DMS153 treated with DMSO at 0.1 percent for 48 hours (cell line): ENCODE measurements around the gene SLC46A1.

ENCODE experiments used
- DNase-seq: peaks from one replicate; lab custom pipeline; 2025; ENCODE audit not compliant: unreplicated experiment; lab: John Stamatoyannopoulos, UW

The SLC46A1 gene

DNA sequence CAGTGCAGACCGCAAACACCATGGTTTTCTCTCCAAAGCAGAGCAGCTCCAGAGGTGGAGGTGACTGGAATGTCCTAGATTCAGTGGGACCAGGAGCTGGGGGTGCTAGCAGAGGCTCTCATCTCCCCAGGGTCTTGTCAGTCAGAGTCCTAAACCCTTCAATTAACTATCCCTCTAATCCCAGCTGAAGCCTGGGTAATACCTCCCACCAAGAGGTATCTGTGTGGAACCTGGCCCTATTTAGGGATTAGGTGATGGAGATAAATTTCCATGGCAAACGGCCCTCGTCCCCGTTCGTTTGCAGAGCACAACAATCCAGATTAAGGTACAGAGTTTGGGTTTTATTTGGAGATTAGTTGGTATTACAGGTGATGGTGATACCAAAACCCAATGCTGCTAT lies 42.8 kb downstream of the SLC46A1 start:
- DNase-seq: no peak

GRCh38 chr17:28357901-28358197 lies 48.2 kb downstream of the SLC46A1 start:
- DNase-seq: no peak

DNA sequence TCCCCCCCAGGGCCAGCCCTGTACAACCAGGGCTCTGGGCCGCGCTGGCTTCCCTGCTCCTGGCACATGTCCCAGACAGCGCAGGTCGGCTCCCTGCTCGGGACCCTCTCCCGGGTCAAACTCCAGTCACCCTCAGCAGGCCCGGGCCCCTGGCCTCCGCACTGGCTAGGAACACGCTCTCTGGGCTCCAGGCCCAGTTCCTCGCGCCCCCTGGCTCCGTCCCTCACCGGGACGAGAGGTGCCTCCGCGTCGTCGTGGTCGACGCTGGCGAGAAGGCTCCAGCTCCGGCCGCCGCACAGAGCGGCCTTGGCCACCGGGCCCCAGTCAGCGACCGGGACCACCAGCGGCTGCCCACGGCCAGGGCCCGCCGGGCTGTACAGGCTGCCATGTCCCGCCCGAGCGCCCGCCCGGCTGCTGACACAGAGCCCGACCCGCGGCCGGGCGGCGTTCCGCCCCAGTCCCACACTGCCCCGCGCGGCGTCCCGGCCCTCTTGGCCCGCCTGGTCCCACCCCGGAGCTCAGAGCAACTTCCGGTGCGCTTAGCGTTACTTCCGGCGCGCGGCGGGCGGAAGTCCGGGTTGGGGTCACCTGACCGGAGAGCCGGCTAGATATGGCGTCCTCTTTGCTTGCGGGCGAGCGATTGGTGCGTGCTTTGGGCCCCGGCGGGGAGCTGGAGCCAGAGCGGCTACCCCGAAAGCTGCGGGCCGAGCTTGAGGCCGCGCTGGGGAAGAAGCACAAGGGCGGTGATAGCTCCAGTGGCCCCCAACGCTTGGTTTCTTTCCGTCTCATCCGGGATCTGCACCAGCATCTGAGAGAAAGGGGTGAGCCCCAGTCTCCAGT lies 48.7 kb downstream of the SLC46A1 start, which contains the start of gene POLDIP2:
TSS of gene POLDIP2 (minus strand) at position 467 of the 840 bp plus-strand sequence. CDS start at position 388, 79 bp downstream.
- peak; percentile 82 for DNase-seq

- no peak for DNase-seq
Observed at GRCh38 chr17:28350271-28350670, 55.7 kb downstream of the SLC46A1 start.

DNA sequence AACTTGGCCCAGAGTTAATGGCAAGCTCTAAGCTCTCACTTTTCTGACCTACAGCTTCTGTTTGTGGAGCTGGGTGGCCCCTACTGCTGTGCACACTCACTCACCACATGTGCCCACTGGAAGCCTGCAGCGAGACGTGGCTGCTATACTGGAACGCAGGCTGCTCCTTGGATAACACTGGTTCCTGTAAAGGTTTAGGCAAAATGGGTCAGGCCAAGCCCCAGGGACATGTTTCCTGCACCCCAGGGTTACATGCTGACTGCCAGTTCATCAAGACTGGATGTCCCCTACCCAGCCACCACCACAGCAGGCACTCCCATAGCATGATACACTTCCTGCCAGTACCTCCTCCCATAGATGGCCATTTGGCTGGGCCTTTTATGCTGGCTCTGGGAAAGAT lies 57.0 kb downstream of the SLC46A1 start:
- DNase-seq: no peak

DNA sequence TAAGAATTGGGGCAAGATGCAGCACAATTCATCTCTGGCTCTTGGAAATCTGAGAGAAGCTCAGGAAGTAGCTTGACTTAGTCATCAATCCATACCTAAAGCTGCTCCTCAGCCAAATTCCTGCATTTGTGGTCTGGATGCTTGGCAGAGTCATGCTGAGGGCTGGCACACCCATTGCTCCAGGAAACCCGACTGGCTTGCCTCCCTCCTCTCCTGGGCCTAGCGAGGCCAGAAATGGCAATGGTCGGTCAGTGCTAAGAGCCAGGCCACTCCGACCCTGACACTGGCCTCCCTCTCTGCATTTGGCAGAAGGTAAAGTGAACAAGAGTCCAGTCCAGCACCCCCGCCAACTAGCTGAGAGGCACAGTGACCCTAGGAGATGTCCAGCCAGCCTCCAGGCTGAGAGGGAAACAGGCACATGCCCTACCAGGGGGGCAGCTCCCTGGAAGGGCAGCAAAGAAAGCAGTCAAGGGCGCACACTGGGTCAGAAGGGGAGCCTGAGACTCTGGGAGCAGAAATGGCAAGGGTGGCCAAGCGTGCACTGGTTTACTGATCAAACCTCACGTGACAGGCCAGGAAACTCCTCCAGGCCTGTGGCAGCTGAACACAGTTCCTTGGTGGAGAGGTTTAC lies 58.6 kb downstream of the SLC46A1 start:
- DNase-seq: no peak

DNA sequence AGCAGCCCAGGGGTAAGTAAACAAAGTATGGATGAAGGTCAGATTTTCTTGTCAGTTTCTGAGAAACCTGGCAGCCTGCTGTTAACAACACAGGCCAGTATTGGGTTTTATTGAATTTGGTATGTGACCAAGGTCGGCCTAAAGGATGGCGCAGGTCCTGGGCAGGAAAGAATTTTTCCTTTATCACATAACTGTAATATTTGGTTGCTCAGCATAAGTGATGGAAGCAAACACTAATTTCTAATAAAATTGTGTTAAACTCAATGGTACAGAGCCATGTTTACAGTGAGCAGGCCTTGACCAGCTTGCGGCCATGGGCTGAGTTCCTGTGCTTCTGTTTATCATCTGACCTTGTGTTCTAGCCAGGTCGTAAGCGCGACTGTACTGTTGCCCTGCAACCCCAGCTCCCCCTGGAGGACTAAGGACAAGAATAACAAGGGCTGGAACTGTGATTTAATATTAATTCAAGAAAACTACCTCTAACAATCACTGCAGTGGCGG lies 59.2 kb downstream of the SLC46A1 start:
- no peak for DNase-seq

GRCh38 chr17:28346199-28346580 lies 59.8 kb downstream of the SLC46A1 start:
- no peak for DNase-seq

DNA sequence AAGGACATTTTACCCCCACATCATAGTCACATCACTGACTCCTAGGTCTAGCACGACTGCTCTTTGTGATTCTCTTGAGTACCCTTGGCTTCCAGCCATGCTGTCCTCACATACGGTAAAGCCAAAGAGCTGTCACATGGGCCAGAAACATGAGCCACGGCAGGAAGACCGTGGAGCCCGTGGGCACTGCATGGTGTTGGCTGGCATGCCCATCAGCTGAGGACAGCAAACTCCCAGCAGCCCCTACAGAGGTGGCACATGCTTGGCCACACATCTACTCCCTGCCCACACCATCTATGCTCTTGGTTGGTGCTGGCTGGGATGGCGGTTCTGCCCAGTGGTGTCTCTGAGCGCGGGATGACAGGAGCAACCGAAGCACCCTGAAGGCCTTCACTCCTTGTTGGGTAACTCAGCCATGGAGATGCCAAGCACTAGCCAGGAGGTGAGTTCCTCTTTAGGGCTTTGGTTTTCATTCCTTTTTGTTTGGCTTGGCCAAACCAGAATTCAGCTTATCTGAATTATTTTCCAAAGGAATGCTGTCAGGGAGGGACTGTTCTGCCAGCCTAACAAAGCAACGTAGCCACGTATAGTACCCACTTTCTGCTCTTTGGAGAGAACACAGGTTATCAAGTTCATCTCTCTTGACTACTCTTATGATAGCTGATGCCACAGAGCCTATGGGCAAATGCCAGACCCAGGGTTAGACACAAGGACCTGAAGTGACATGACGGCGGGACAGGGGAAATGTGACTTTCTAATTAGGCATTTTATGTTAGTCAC lies 60.4 kb downstream of the SLC46A1 start:
- no peak for DNase-seq
